NCI-H510A treated with DMSO at 0.1 percent for 48 hours (cell line): Measurements from ENCODE around the gene PALM2AKAP2.
A peak's percentile ranks its signal among the peaks of the same experiment; 100 is the strongest.
"Not testable (repeated sequence)": the region's sequence is repeated elsewhere in the genome, so short reads cannot be mapped to it uniquely, and the experiment has no call there.

Experiments used
- DNase-seq: peaks from one replicate; lab custom pipeline; 2025; lab: John Stamatoyannopoulos, UW

Gene PALM2AKAP2

GRCh38 chr9:109805050-109805449 lies 25.1 kb downstream of the PALM2AKAP2 start:
- DNase-seq = no peak

GRCh38 chr9:109806506-109807115 lies 26.6 kb downstream of the PALM2AKAP2 start:
- no peak for DNase-seq

- DNase-seq = no peak
Measured at GRCh38 chr9:109811876-109812275, 31.9 kb downstream of the PALM2AKAP2 start.

GRCh38 chr9:109812331-109812730 lies 32.3 kb downstream of the PALM2AKAP2 start:
- no peak for DNase-seq

- DNase-seq = no peak
Measured at GRCh38 chr9:109812818-109813281, 32.9 kb downstream of the PALM2AKAP2 start.

GRCh38 chr9:109813303-109813702 lies 33.3 kb downstream of the PALM2AKAP2 start:
- DNase-seq = no peak

GRCh38 chr9:109813829-109814228 lies 33.8 kb downstream of the PALM2AKAP2 start:
- DNase-seq = no peak

GRCh38 chr9:109815366-109815947 lies 35.5 kb downstream of the PALM2AKAP2 start:
- DNase-seq = no peak

- no peak for DNase-seq
Measured at GRCh38 chr9:109816490-109816889, 36.5 kb downstream of the PALM2AKAP2 start.

- no peak for DNase-seq
Measured at GRCh38 chr9:109817146-109817845, 37.3 kb downstream of the PALM2AKAP2 start.

- peak; percentile 43 for DNase-seq
Measured at GRCh38 chr9:109817846-109818472, 38.0 kb downstream of the PALM2AKAP2 start.

- no peak for DNase-seq
Measured at GRCh38 chr9:109821711-109822110, 41.7 kb downstream of the PALM2AKAP2 start.

- not testable (repeated sequence) for DNase-seq
Measured at GRCh38 chr9:109825383-109825782, 45.4 kb downstream of the PALM2AKAP2 start.

- no peak for DNase-seq
Measured at GRCh38 chr9:109826559-109826958, 46.6 kb downstream of the PALM2AKAP2 start.

- DNase-seq = peak; percentile 81
Measured at GRCh38 chr9:109828254-109828653, 48.3 kb downstream of the PALM2AKAP2 start.
